Measurements from ENCODE around the gene TTLL12.

TTLL12 gene

GRCh38 chr22:43199541-43199940 lies 12.6 kb upstream of the TTLL12 start:
- no peak for DNase-seq (ENCODE audit: low read depth)

- no peak for DNase-seq (ENCODE audit: low read depth)
Measured at GRCh38 chr22:43198936-43199335, 12.0 kb upstream of the TTLL12 start.

- DNase-seq (ENCODE audit: low read depth): no peak
Measured at GRCh38 chr22:43198126-43198525, 11.2 kb upstream of the TTLL12 start.

- DNase-seq (ENCODE audit: low read depth): no peak
Measured at GRCh38 chr22:43197271-43197941, 10.5 kb upstream of the TTLL12 start.

GRCh38 chr22:43191831-43192230 lies 4.9 kb upstream of the TTLL12 start:
- no peak for DNase-seq (ENCODE audit: low read depth)

GRCh38 chr22:43188829-43189545 lies 2.1 kb upstream of the TTLL12 start:
- DNase-seq (ENCODE audit: low read depth): no peak

GRCh38 chr22:43187171-43188099 lies 501 bp upstream of the TTLL12 start:
- DNase-seq (ENCODE audit: low read depth): peak; percentile 96

GRCh38 chr22:43185860-43186261 lies 1.1 kb downstream of the TTLL12 start:
- no peak for DNase-seq (ENCODE audit: low read depth)

- DNase-seq (ENCODE audit: low read depth): no peak
Measured at GRCh38 chr22:43183496-43184277, 3.2 kb downstream of the TTLL12 start.

- no peak for DNase-seq (ENCODE audit: low read depth)
Measured at GRCh38 chr22:43182726-43183125, 4.2 kb downstream of the TTLL12 start.

- no peak for DNase-seq (ENCODE audit: low read depth)
Measured at GRCh38 chr22:43182118-43182517, 4.8 kb downstream of the TTLL12 start.

- DNase-seq (ENCODE audit: low read depth): no peak
Measured at GRCh38 chr22:43181321-43182076, 5.4 kb downstream of the TTLL12 start.

GRCh38 chr22:43180670-43181069 lies 6.3 kb downstream of the TTLL12 start:
- DNase-seq (ENCODE audit: low read depth): no peak

GRCh38 chr22:43179911-43180195 lies 7.1 kb downstream of the TTLL12 start:
- DNase-seq (ENCODE audit: low read depth): no peak

GRCh38 chr22:43179146-43179910 lies 7.6 kb downstream of the TTLL12 start:
- DNase-seq (ENCODE audit: low read depth): no peak

- no peak for DNase-seq (ENCODE audit: low read depth)
Measured at GRCh38 chr22:43177479-43177878, 9.5 kb downstream of the TTLL12 start.

GRCh38 chr22:43176090-43176489 lies 10.8 kb downstream of the TTLL12 start:
- no peak for DNase-seq (ENCODE audit: low read depth)

- DNase-seq (ENCODE audit: low read depth): no peak
Measured at GRCh38 chr22:43174941-43175531, 11.9 kb downstream of the TTLL12 start.

- no peak for DNase-seq (ENCODE audit: low read depth)
Measured at GRCh38 chr22:43173976-43174720, 12.8 kb downstream of the TTLL12 start.
